A673 (cell line): ENCODE results near the gene ZNF219.

Source experiments
- EZH2 ChIP-seq: fragments of 200-600 bp; sonication (generic); IDR thresholded peaks from 2 replicates; pipeline ENCODE4 v1.6.1; 2017; ENCODE audit warnings: borderline replicate concordance, low read depth, mild to moderate bottlenecking, mixed read lengths, antibody characterized with exemption, low read length; ENCODE audit not compliant: poor library complexity, severe bottlenecking
- TF ChIP-seq, protein P1 (sequence below): fragments of 300-800, 200-600 bp; sonication (generic); conservative IDR thresholded peaks from 2 replicates; pipeline ENCODE4 v1.5.1; 2017; ENCODE audit warnings: low read depth, mild to moderate bottlenecking, antibody characterized with exemption, low read length, moderate library complexity, mixed read lengths

DNA sequence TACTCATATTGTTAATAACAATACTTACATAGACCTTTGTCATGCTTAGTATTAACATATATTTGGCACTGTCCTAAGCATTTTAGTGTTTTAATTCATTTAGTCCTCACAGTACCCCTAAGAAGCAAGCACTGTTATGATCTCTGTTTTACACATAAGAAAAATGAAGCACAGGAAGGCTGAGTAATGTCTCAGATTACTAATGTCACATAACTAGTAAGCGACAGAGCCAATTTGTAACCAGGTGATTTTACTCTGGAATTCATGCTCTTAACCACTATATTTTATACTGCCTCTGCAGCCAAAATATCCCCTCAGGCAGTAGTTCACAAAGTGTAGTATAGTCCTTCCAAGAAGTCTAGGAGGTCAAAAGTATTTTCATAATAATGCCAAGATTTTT is 22.7 kb upstream of the ZNF219 start:
- TF ChIP-seq, protein P1, sequence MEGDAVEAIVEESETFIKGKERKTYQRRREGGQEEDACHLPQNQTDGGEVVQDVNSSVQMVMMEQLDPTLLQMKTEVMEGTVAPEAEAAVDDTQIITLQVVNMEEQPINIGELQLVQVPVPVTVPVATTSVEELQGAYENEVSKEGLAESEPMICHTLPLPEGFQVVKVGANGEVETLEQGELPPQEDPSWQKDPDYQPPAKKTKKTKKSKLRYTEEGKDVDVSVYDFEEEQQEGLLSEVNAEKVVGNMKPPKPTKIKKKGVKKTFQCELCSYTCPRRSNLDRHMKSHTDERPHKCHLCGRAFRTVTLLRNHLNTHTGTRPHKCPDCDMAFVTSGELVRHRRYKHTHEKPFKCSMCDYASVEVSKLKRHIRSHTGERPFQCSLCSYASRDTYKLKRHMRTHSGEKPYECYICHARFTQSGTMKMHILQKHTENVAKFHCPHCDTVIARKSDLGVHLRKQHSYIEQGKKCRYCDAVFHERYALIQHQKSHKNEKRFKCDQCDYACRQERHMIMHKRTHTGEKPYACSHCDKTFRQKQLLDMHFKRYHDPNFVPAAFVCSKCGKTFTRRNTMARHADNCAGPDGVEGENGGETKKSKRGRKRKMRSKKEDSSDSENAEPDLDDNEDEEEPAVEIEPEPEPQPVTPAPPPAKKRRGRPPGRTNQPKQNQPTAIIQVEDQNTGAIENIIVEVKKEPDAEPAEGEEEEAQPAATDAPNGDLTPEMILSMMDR, result no peak
- TF ChIP-seq EZH2, result no peak
